Stimulated activated CD8-positive, alpha-beta memory T cell treated with anti-CD3 and anti-CD28 coated beads, Interleukin-2, amount 100 ng/mL, for 1 hour (primary cell): ENCODE results near the gene CLDN24.

Source experiments
- DNase-seq, 2 donors: peaks; one replicate each; pipeline ENCODE4 v3.0.0-alpha.2; 2020; ENCODE audit warnings: low read depth in 2 of 2

The CLDN24 gene

DNA sequence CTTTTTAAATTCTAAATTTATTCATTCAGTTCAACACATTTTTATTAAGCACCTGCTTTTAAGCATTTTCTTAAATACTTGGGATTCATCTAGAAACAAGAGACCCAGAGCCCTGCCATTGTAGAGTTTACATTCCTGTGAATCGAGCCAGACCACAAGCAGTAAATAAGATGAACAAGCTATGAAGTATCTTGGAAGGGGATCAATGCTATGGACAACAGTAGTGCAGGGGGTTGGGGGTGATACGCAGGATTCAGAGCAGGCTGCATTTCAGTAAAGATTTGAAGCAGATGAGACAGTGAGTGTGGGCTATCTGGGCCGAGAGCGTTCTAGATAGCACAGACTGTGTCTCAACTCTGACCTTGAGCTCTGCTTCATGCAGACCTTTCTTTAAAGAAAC is 37.3 kb downstream of the CLDN24 start:
- no peak for DNase-seq

DNA sequence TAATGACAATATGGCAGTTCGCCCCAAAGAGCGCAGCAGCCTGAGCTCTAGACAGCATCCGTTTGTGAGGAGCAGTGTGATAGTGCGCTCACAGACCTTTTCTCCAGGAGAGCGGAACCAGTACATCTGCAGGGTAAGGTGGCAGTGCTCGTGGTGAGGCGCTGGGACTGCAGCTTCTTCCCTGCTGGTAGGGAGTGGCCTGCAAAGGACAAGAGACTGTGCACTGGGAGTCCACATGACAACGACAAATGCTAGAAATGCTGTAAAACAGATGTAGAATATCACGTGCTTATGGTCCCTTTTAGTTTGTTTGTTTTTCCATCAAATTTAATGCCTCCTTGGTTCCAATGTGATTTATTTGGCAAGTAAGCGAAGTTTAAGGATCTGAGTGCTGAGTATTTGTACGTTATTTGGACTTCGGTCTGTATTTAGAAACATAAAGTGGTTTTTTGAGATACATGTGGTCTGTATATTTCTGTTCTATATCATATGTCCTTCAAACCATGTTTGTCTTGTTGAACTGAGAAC is 37.9 kb downstream of the CLDN24 start:
- no peak for DNase-seq

DNA sequence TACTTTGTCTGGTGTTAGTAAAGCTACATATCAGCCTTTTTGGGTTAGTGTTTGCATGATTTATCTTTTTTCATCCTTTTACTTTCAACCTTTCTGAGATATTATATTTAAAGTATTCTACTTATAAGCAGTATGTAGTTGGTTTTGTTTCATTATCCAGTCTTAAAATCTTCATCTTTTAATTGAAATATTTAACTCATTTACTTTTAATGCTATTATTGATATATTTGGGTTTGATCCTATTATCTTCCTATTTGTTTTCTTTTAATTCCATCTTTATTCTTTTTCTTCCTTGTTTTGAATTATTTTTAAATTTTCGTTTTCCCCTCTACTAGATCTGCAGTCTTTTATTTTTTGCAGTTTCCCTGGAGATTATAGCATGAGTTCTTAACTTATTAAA is 46.1 kb downstream of the CLDN24 start:
- DNase-seq: no peak

DNA sequence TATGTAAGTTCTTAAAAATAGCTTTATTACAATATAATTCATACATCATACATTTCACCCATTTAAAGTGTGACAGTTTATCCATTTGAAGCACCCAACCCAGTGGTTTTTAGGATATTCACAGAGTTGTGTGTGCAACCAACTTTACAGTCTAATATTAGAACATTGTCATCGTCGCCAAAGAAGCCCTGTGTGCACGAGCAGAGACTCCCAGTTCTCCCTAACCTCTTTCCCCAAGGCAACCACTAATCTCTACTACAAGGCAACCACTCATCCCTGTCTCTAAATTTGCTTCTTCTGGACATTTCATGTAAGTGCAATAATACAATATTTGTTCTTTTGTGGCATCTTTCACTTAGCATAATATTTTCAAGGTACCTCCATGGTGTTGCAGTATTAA is 49.8 kb downstream of the CLDN24 start:
- no peak for DNase-seq
